Endodermal cell (in vitro differentiated cells): ENCODE data around the gene ORC2. TPM values are rescaled to one million over a fixed set of nuclear protein-coding genes. Genes with fewer than 3 reads are reported as not detected.

ENCODE experiments used
- DNase-seq: peaks from one replicate; pipeline ENCODE4 v3.0.0-alpha.2; 2017
- H3K27ac ChIP-seq: 2 replicates; pipeline ENCODE4 v1.5.1; 2013; ENCODE audit warnings: mild to moderate bottlenecking, low read depth, low read length, moderate library complexity
- H3K27me3 ChIP-seq: 2 replicates; pipeline ENCODE4 v1.6.1; 2013; ENCODE audit warnings: mild to moderate bottlenecking, low read length, moderate library complexity; ENCODE audit not compliant: insufficient read depth, control insufficient read depth, poor library complexity, severe bottlenecking
- H3K36me3 ChIP-seq: 2 replicates; pipeline ENCODE4 v1.7.0; 2013; ENCODE audit warnings: mild to moderate bottlenecking, low read length, moderate library complexity; ENCODE audit not compliant: control insufficient read depth, insufficient read depth
- H3K4me1 ChIP-seq: one replicate; pipeline ENCODE4 v1.7.0; 2013; ENCODE audit warnings: low read length; ENCODE audit not compliant: control insufficient read depth, insufficient read depth
- H3K4me3 ChIP-seq: 2 replicates; pipeline ENCODE4 v1.5.1; 2013; ENCODE audit warnings: mild to moderate bottlenecking, low read length, moderate library complexity
- H3K9ac ChIP-seq: 2 replicates; pipeline ENCODE4 v1.6.1; 2013; ENCODE audit warnings: mild to moderate bottlenecking, low read length, moderate library complexity; ENCODE audit not compliant: poor library complexity, severe bottlenecking; ENCODE audit errors: extremely low read depth
- H3K9me3 ChIP-seq: 2 replicates; pipeline ENCODE4 v1.6.1; 2013; ENCODE audit warnings: mild to moderate bottlenecking, low read length, moderate library complexity; ENCODE audit not compliant: control insufficient read depth
- H3K27ac Mint-ChIP-seq: 2 replicates; pipeline ENCODE4 v1.8.0; 2020; ENCODE audit warnings: mixed read lengths
- H3K27me3 Mint-ChIP-seq: 2 replicates; pipeline ENCODE4 v1.8.0; 2021; ENCODE audit warnings: mild to moderate bottlenecking, mixed read lengths; ENCODE audit not compliant: insufficient read depth
- H3K36me3 Mint-ChIP-seq: 2 replicates; pipeline ENCODE4 v1.8.0; 2020; ENCODE audit warnings: low read depth, mixed read lengths
- H3K4me1 Mint-ChIP-seq: 2 replicates; pipeline ENCODE4 v1.8.0; 2020; ENCODE audit warnings: mixed read lengths
- H3K4me3 Mint-ChIP-seq: 2 replicates; pipeline ENCODE4 v1.8.0; 2020; ENCODE audit warnings: mild to moderate bottlenecking, moderate library complexity, mixed read lengths
- H3K9me3 Mint-ChIP-seq: 2 replicates; pipeline ENCODE4 v1.8.0; 2020; ENCODE audit warnings: mild to moderate bottlenecking, mixed read lengths
- WGBS, 2 experiments: methylation state at CpG; one replicate each; pipeline versions ENCODE4 v1.1.5 to v1.1.7; 2013; ENCODE audit warnings: missing lambda C conversion rate in 2 of 2, mixed read lengths in 1 of 2; ENCODE audit not compliant: insufficient coverage in 1 of 2, insufficient read length in 1 of 2; 5-methylcytosine and 5-hydroxymethylcytosine counted together
- total RNA-seq, 2 donors: library from RNA; stranded (reverse); fragmentation: NEBNext Ultra II Directional in 1 of 2; extraction: Animal tissue kit (Norgen Biotek cat#: 25700) in 1 of 2; gene quantifications; 2 replicates in 1 of 2; 3 replicates in 1 of 2; pipeline ENCODE4 v1.2.1, GENCODE V29; 2021
- TF ChIP-seq, protein P1 (sequence below): fragments of 200-600 bp; sonication (generic); conservative IDR thresholded peaks from 2 replicates; pipeline ENCODE4 v1.5.0; 2021; ENCODE audit warnings: antibody characterized with exemption, mild to moderate bottlenecking

ORC2 gene
- total RNA-seq, 2 donors from 2014 or later = 68.9 to 129 TPM

DNA sequence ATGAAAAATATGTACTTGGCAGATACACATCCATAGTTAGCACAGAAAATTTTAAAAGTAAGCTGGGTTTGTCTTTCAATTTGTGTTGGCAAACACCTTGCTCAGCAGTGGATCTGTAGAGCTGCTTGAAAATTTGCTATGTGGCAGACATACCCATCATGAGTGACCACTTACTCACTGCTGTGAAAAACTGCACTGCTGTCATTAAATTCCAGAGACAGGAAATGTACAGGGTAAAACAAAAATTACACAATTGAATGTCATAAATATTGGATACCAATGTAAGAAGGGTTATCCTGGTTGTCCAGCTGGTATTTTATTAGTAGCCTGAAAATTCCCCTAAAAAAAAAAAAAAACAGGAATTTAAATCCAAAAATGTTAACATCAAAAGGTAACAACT lies 49.8 kb downstream of the ORC2 start:
- DNase-seq = no peak
- no peaks in the 10 kb centered on the region for H3K9me3 Mint-ChIP-seq
- H3K9me3 ChIP-seq = no peaks in the 10 kb centered on the region
- TF ChIP-seq, protein P1, sequence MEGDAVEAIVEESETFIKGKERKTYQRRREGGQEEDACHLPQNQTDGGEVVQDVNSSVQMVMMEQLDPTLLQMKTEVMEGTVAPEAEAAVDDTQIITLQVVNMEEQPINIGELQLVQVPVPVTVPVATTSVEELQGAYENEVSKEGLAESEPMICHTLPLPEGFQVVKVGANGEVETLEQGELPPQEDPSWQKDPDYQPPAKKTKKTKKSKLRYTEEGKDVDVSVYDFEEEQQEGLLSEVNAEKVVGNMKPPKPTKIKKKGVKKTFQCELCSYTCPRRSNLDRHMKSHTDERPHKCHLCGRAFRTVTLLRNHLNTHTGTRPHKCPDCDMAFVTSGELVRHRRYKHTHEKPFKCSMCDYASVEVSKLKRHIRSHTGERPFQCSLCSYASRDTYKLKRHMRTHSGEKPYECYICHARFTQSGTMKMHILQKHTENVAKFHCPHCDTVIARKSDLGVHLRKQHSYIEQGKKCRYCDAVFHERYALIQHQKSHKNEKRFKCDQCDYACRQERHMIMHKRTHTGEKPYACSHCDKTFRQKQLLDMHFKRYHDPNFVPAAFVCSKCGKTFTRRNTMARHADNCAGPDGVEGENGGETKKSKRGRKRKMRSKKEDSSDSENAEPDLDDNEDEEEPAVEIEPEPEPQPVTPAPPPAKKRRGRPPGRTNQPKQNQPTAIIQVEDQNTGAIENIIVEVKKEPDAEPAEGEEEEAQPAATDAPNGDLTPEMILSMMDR = no peak
- H3K27ac Mint-ChIP-seq = no peak overlapping the region
- no peaks in the 10 kb centered on the region for H3K27me3 Mint-ChIP-seq
- H3K9ac ChIP-seq = no peak overlapping the region
- H3K27me3 ChIP-seq = no peaks in the 10 kb centered on the region
- no peak overlapping the region for H3K4me3 Mint-ChIP-seq
- H3K27ac ChIP-seq = no peak overlapping the region
- H3K36me3 ChIP-seq = peaks cover 89% of the 10 kb centered on the region
- peaks cover 70% of the 10 kb centered on the region for H3K36me3 Mint-ChIP-seq
- H3K4me3 ChIP-seq = no peak overlapping the region
- no peaks in the 10 kb centered on the region for H3K4me1 Mint-ChIP-seq
- no peaks in the 10 kb centered on the region for H3K4me1 ChIP-seq

DNA sequence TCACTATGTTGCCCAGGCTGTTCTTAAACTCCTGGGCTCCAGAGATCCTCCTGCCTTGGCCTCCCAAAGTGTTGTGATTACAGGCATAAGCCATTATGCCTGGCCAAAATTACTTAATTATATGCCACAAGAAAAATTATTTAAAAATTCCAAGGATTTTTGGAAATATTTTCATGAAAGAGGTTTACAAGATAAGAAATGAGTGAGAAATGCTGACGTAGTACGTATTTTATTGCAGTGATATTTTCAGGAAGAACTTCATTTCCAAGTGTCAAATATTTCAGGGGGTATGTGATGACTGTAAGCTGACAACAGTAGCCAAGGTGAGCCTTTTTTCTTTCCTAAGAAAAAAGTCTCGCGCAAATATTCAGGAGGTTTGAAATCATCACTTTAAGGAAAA lies 53.5 kb downstream of the ORC2 start:
- Histone ChIP-seq H3K36me3 (peaks cover 77% of the 10 kb centered on the region), H3K27me3 (no peaks in the 10 kb centered on the region), H3K9ac (no peak overlapping the region), H3K27ac (no peak overlapping the region), H3K9me3 (no peaks in the 10 kb centered on the region), H3K4me3 (no peak overlapping the region), H3K4me1 (no peaks in the 10 kb centered on the region)
- no peak overlapping the region for H3K27ac Mint-ChIP-seq
- no peaks in the 10 kb centered on the region for H3K27me3 Mint-ChIP-seq
- H3K9me3 Mint-ChIP-seq = no peaks in the 10 kb centered on the region
- no peak overlapping the region for H3K4me3 Mint-ChIP-seq
- TF ChIP-seq, protein P1 = no peak
- H3K4me1 Mint-ChIP-seq = no peaks in the 10 kb centered on the region
- peaks cover 57% of the 10 kb centered on the region for H3K36me3 Mint-ChIP-seq
- 97 to 98% methylated on average over 4 of the region's 4 CpGs for WGBS, 2 experiments
- no peak for DNase-seq

DNA sequence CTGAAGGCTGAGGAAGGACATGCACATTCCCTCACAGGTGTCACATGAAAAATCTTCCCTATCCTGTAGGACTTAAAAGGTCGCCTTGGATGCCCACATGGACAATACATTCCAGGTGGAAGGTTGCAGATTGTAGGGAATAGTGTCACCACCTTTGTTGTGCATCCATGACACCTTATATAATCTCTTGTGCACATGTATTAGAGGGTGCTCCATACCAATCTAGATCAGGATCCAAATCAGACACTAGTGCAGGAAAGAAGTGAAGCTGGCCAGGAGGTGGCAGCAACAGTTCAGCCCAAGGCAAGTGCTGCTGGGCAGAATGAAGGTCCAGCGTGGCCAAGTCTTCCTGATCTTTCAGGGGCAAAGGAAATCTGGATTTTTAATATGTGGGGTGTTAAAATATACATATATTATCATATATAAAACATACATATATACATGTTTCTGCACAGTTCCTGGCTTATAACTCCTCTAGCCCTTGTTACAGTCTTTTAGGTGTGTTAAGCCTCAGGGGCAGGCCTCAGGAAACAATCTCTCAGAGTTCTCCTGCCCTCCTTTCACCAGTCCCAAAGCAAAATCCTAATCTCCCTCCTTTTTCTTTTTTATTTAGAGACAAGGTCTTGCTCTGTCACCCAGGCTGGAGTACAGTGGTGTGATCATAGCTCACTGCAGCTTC lies 57.7 kb downstream of the ORC2 start:
- Mint-ChIP-seq H3K4me1 (no peaks in the 10 kb centered on the region), H3K27me3 (no peaks in the 10 kb centered on the region), H3K27ac (peak overlapping the region; percentile 41), H3K36me3 (peaks cover 55% of the 10 kb centered on the region), H3K4me3 (no peak overlapping the region), H3K9me3 (no peaks in the 10 kb centered on the region)
- H3K27ac ChIP-seq = no peak overlapping the region
- WGBS, 2 experiments = 60 to 71% methylated on average over 1 of the region's 2 CpGs
- peak; percentile 87 for DNase-seq
- no peaks in the 10 kb centered on the region for H3K4me1 ChIP-seq
- H3K4me3 ChIP-seq = no peak overlapping the region
- no peak overlapping the region for H3K9ac ChIP-seq
- no peaks in the 10 kb centered on the region for H3K9me3 ChIP-seq
- no peaks in the 10 kb centered on the region for H3K27me3 ChIP-seq
- TF ChIP-seq, protein P1 = peak; percentile 85
- H3K36me3 ChIP-seq = peaks cover 66% of the 10 kb centered on the region
